Activated naive CD4-positive, alpha-beta T cell treated with anti-CD3 and anti-CD28 coated beads, Interleukin-2, amount 10 ng/mL, durations not matched to agents 5 hours and 36 hours (primary cell): ENCODE data around the gene KCNJ9. TPM values are rescaled to one million over a fixed set of nuclear protein-coding genes. Genes with fewer than 3 reads are reported as not detected.

ENCODE experiments used
- total RNA-seq, 2 experiments: library from RNA; stranded (reverse); gene quantifications; one replicate each; pipeline ENCODE4 v1.2.3, GENCODE V29; 2021

Gene KCNJ9
- total RNA-seq = not detected

GRCh38 chr1:160081261-160081936, at the start of gene KCNJ9:
Gene KCNJ9, plus strand, starts transcription at chr1:160081538. Its CDS starts 2,493 bp downstream, at chr1:160084031.

DNA sequence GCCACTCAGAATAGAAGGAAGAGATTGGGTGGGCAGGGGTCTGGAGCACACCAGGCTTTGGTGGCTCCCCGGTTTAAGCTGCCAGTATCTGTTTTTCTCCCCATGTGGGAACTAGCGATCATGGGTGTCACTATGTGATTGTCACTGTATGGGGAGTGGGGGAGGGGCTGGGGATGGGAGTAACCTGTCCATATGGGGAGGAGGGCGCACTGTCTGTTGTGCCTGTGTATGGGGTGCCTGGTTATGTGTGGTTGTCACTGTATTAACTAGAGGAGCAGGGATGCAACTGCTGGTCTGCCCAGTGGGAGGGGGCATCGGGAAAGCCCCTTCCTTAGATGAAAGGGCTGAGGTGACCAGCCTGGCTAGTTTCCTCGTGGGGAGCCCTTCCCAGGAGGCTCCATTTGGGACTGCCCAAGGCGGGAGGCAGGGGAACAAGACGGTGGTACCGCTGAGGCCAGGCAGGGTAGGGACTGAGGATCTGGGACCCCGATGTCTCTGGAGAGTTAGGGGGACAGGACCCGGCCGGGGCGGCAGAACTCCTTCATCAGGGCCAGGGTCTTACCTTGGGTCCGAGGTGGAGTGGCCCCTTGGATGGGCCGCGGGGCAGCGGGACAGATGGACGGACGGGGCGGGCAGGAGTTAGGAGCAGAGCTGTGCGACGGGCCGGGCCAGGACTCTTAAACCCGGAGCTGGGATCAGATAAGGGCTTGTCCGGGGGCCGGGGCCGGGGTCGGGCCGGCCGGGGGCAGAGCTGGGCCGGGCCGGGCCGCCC, 11.7 kb upstream of the KCNJ9 start, which contains the start of gene KCNJ10:
KCNJ10 (minus strand) TSS at position 701 of the 772 bp plus-strand sequence. CDS start 27,628 bp downstream, outside the sequence.

DNA sequence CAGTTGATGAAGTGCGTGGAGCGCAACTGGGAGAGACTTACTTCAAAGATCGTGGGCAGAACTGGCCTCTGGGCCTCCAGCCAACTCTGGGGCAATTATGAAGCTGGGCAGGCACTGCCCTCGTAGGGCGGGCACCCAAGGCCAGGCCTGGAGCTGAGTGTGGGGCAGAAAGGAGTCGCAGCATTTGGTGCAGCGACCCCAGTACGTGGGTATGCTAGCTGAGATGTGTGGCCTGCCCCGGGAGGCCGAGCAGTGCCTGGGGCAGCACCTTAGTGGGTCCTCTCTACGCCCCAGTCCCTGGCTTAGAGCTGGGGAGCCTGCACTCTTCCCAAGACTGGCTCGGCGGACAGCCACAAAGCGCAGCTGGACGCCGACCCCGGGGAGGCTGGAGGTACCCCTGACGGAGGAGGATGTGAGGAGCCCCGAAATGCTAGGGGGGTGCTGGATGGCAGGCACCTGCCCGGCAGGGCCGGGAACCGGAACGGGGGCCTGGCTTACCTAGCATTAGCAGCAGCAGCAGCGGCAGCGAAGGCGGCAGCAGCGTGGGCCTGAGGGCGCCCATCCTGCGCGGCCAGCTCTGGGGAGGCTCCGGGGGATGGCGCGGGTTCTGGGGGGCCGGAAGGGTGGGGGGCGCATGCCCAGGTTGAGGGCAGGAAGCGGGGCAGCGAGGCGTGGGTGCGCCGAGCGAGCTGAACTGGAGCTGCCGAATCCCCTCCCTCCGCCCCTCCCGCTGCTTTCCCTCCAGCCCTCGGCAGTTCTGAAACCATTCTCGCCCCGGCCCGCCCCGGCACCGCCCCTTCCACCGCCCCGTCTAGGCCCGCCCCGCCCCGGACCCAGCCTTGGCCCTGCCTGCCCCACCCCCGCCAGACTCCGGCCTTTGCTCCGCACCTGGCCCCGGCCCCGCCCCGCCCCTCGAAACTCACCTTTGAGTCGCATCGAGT, 16.8 kb downstream of the KCNJ9 start, which contains the start of gene IGSF8:
IGSF8 (minus strand) TSS at position 709 of the 941 bp plus-strand sequence; CDS start at position 562, 147 bp downstream.

GRCh38 chr1:160115545-160116282, 34.4 kb downstream of the KCNJ9 start, which contains the start of gene ATP1A2:
Gene ATP1A2, plus strand, starts transcription at chr1:160115759. Its CDS starts 103 bp downstream, at chr1:160115862.

Other genes starting within 250 kb of the KCNJ9 start
- gene VSIG8, start 218.9 kb upstream of the KCNJ9 start, total RNA-seq = not detected
- under 1 TPM; 0.76 to 0.91 TPM for gene CFAP45, start 181.4 kb upstream of the KCNJ9 start, total RNA-seq
- gene TAGLN2, start 156.0 kb upstream of the KCNJ9 start, total RNA-seq = 100 to 1,000 TPM; 371 to 390 TPM
- not detected for gene IGSF9, start 135.9 kb upstream of the KCNJ9 start, total RNA-seq
- gene SLAMF9, start 127.3 kb upstream of the KCNJ9 start, total RNA-seq = not detected
- gene PIGM, start 49.5 kb upstream of the KCNJ9 start, total RNA-seq = 1 to 10 TPM; 6.4 to 6.6 TPM
- not detected for gene KCNJ10, start 11.4 kb upstream of the KCNJ9 start, total RNA-seq
- gene IGSF8, start 17.1 kb downstream of the KCNJ9 start, total RNA-seq = 10 to 100 TPM; 38.4 to 39.5 TPM
- not detected for gene ATP1A2, start 34.2 kb downstream of the KCNJ9 start, total RNA-seq
- not detected for gene ATP1A4, start 70.1 kb downstream of the KCNJ9 start, total RNA-seq
- under 1 TPM in 1 of 2 experiments, not detected in 1; 0.35 TPM for gene CASQ1, start 109.0 kb downstream of the KCNJ9 start, total RNA-seq
- gene PEA15, start 123.8 kb downstream of the KCNJ9 start, total RNA-seq = 10 to 100 TPM; 30.9 to 33.6 TPM
- 100 to 1,000 TPM; 113 to 118 TPM for gene DCAF8, start 181.0 kb downstream of the KCNJ9 start, total RNA-seq
- 10 to 100 TPM; 46.1 to 51.2 TPM for gene PEX19, start 203.6 kb downstream of the KCNJ9 start, total RNA-seq